SK-N-SH treated with all-trans-retinoic acid at 6 μM for 48 hours (cell line): ENCODE results near the gene PSORS1C2.

Source experiments
- ATAC-seq: fragments of 200-7000 bp; cut with Tn5 transposase; 3 replicates; pipeline ENCODE4 v1.9.1; 2020; ENCODE audit warnings: mild to moderate bottlenecking, moderate library complexity
- POU6F1 ChIP-seq: fragments of 250-450 bp; sonication (Bioruptor Pico); IDR thresholded peaks from 2 replicates; pipeline ENCODE4 v1.8.0; 2021; ENCODE audit warnings: low read depth, mild to moderate bottlenecking, moderate library complexity, borderline replicate concordance
- PPARA ChIP-seq: fragments of 250-450 bp; sonication (Bioruptor Pico); IDR thresholded peaks from 2 replicates; pipeline ENCODE4 v1.5.0; 2020; ENCODE audit warnings: mild to moderate bottlenecking, borderline replicate concordance

The PSORS1C2 gene

GRCh38 chr6:31090973-31091364 is 47.9 kb downstream of the PSORS1C2 start (continued):
- no peak for TF ChIP-seq POU6F1 (CRISPR knock-in tag)

- no peak for ATAC-seq
- TF ChIP-seq PPARA (CRISPR knock-in tag), result no peak
Observed at GRCh38 chr6:31090275-31090972, 48.4 kb downstream of the PSORS1C2 start.
